Stimulated activated CD8-positive, alpha-beta memory T cell treated with anti-CD3 and anti-CD28 coated beads, Interleukin-7, amount 100 ng/mL, for 24 hours (primary cell): ENCODE results near the gene PDE6B.
"Not testable (repeated sequence)": the region's sequence is repeated elsewhere in the genome, so short reads cannot be mapped to it uniquely, and the experiment has no call there.

ENCODE experiments used
- DNase-seq: peaks from one replicate; pipeline ENCODE4 v3.0.0-alpha.2; 2020; ENCODE audit warnings: low read depth

The PDE6B gene

DNA sequence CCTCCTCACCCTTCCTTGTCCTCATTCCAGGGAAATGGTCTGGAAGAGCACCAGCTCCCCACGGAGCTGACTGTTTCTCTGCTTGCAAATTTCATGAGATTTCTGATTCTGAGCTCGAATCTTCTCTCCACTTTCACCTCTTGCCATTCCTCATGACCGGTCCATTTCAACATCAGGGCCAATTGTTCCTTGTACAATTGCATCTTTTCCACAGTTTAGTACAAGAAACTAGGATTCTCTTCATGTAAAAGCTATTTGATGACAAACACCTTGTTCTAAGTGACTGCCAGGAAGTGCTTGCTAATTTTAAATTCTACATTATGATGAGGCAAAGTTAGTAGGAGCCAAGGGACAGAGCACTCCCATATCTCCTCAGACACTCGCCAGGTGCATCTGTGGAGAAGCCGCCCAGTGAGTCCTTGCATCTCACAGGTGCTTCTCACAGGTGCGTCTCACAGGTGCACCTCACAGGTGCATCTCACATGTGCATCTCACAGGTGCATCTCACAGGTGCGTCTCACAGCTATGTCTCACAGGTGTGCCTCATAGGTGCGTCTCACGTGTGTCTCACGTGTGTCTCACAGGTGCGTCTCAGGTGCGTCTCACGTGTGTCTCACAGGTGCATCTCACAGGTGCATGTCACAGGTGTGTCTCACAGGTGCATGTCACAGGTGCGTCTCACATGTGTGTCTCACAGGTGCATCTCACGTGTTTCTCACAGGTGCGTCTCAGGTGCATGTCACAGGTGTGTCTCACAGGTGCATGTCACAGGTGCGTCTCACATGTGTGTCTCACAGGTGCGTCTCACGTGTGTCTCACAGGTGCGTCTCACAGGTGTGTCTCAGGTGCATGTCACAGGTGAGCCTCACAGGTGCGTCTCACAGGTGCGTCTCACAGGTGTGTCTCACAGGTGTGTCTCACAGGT is 3.0 kb upstream of the PDE6B start:
- no peak for DNase-seq

DNA sequence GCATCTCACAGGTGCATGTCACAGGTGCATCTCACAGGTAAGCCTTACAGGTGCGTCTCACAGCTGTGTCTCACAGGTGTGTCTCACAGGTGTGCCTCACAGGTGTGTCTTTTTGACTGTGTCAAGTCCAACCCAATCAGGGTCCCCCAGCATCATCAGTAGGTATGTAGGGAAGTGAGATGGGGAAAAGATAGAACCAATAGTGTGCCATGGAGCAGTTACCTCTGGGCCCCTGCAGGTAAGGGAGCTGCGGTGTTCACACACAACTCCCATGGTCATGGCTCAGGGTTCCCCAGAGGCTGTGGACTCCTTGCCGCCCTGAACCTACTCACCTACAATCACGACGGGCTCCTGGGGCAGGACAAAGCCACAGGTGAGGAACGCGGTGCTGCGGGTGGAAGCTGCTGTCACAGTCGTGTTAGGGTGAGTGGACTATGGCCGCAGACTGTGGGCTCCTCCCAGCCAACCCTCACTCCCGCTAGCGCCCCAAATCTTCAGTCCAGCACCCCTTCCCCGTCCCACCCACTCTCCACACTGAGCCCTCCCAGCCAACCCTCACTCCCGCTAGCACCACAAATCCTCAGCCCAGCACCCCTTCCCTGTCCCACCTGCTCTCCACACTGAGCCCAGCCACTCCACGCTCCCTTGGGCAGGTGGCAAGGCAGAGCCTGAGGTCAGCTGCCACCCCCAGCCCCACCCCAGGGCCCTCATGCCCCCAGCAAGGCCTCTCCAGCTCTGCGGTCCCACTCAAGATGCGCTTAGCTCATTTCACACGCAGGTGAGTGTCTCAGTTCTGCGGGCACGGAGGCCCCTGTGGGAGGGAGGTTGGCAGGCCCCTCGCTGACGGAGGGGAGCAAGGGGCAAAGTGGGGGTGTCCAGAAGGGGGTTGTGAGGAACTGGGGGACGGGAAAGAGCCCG is 2.1 kb upstream of the PDE6B start:
- DNase-seq, result no peak

DNA sequence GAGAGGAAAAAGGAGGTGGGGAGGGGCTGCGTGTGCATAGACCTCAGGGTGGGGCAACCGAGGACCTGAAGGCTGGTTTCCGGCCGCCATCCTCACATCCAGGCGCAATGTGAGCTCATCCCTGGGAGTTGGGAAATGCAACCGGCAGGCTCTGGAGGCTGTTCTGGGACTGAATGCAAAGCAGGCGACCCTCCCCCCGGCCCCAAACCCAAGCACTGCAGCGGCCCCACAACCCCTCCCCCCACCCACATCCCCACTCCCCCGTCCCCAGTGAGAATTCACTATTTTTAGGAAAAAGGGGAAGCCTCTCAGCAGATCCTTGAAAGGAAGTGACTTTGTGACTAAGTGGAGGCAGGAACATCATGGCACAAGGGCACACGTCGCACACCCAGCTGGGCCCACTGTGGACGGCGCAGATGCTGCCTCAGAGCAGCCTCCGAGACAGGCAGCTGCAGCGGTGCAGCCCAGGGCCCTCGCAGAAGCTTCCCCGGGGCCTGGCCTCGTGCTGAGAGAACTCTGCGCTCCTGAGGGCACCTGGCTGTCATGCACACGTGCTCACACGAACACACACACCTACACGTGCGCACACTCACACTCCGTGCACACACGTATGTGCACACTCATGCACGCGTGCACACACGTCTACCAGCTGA is 1.3 kb upstream of the PDE6B start:
- no peak for DNase-seq

DNA sequence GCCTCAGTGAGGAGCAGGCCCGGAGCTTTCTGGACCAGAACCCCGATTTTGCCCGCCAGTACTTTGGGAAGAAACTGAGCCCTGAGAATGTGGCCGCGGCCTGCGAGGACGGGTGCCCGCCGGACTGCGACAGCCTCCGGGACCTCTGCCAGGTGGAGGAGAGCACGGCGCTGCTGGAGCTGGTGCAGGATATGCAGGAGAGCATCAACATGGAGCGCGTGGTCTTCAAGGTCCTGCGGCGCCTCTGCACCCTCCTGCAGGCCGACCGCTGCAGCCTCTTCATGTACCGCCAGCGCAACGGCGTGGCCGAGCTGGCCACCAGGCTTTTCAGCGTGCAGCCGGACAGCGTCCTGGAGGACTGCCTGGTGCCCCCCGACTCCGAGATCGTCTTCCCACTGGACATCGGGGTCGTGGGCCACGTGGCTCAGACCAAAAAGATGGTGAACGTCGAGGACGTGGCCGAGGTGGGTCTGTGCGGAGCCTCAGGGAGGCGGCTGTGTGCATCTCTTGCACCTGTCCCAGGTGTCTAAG is 323 bp downstream of the PDE6B start:
- no peak for DNase-seq

DNA sequence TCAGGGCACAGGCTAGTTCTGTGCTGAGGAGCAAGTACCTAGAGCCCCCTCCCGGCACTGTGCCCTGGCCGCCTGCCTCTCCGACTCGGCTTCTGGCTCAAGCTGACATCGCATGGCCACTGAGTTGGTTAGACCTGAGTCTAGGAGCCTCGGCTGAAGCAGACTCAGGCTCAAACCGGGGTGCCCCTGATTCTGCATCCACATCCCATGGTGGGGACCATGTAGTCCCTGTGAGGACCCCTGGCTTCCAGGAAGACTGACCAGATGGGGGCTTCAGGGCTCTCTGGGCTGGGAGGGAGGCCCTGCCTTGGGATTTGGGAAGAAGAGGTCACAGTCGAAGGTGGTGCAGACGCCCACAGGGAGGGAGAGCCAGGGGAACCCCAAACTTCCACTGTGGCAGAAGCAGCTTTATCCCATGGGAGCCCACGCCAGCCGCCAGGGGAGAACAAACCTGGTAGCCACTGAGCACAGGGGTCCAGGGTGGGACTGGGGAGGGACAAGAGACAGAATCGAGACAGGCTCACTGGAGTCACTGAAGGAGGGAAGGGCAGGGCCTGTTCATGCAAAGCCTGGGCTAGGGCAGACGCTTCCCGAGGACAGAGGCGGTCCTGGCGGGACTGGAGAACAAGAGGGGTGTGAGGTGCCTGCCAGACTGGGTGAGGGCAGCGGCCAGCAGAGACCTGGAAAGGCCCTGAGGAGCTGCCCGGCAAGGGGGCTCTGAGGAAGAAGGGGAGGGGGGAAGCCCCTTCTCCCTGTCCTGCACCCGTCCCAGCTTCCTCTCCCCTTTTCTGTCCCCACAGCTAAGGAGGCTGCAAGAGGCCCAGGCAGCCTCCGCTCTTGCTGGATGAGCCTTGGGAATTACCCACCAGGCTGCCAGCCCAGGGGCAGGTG is 1.1 kb downstream of the PDE6B start:
- DNase-seq, result no peak

DNA sequence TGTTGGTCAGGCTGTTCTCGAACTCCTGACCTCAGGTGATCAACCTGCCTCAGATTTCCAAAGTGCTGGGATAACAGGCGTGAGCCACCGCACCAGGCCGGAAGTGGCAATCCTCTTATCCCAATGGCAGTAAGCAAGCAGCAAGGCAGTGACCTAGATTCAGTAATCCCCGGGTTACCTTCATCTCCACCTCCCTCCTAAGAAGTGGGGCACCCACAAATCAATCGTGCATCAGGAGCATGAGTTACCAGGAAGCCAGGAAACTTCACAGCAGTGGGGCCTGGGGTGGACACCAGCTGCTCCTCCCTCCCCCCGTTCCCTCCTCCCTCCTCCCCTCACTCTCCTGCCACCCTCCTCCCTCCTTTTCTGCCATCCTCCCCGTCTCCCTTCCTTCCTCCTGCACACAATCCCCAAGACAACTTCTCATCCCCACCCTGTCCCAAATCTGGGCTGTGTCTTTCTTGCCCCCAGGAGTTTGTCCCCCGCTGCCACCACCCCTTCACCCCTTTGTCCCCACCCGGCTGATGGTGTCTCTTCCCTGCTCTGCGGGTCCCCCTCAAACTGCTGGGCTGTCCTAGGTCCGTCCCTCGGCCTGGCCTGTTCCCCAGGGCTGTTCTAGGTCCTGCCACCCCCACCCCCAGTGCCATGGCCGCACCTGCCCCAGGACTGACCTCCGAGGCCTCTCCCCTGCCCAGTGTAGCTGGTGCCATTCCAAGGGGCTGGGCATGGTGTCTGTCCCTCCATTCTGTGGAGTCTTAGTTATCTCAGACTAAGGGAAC is 2.2 kb downstream of the PDE6B start:
- DNase-seq, result no peak

DNA sequence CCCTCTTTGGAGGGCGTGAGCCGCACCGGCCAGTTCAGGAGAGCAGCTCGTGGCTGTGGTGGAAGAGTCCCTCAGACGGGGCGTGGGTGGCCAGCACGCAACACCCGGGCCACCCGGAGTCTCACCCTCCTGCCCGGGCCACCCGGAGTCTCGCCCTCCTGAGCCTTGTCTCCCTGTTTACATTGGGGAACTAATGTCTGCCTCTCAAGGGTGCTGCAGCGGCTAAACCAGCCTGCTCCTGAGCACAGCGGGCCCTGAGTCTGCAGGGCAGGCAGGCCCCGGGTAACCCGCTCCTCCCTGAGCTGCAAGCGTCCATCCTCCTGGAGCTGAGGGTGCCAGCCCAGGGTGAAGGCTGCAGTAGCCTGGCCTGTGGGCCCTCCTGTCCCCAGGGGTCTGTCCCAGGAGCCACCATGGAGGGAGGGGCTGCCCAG is 3.0 kb downstream of the PDE6B start:
- no peak for DNase-seq

DNA sequence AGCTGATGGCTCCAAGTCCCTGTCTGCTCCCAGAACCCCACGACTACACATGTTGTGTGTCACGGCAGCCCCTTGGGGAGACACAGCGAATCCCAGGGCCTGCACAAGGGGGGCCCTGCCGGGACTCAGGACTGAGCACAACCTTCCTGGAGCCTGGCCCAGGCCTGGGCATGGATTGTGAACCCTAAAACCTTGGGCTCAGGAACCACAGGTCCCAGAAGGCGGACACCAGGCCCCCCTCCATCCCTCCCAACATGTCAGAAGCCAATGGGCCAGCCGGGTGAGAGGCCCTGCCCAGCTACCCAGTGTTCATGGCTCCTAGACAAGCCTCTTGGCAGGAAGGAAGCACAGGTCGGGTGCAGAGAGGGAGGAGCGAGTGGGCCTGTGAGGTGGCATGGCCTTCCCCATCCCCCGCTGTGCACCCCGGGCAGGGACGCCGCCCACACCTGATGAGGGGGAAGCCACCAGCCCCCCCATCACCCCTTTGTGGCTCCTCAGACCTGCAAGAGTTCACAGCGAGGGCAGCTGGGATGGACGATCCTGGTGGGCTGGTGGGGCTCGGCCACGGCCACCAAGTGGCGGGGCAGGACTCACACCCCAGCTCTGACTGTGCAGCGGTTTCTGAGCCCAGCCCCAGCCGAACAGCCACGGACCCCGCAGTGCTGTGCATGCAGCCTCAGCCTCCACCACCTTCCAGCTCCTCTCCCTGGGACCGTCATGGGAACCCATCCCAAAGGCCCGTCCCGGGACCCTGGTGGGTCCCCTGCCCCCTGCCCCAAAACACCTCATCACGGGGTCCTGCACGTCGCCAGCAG is 3.7 kb downstream of the PDE6B start:
- no peak for DNase-seq

DNA sequence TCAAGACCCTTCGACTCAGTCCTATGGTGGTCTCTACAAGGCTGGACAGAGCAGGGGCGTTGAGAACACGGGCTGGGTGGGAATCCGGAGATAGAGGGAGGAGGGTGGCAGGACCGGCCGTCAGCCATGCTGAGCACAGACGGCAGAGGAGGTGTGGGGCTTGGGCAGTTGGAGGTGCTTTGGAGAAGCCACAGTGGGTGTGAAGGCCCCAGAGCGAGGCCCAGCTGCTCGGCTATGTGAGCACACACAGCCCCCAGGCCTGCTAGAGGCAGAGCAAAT is 4.2 kb downstream of the PDE6B start:
- no peak for DNase-seq

DNA sequence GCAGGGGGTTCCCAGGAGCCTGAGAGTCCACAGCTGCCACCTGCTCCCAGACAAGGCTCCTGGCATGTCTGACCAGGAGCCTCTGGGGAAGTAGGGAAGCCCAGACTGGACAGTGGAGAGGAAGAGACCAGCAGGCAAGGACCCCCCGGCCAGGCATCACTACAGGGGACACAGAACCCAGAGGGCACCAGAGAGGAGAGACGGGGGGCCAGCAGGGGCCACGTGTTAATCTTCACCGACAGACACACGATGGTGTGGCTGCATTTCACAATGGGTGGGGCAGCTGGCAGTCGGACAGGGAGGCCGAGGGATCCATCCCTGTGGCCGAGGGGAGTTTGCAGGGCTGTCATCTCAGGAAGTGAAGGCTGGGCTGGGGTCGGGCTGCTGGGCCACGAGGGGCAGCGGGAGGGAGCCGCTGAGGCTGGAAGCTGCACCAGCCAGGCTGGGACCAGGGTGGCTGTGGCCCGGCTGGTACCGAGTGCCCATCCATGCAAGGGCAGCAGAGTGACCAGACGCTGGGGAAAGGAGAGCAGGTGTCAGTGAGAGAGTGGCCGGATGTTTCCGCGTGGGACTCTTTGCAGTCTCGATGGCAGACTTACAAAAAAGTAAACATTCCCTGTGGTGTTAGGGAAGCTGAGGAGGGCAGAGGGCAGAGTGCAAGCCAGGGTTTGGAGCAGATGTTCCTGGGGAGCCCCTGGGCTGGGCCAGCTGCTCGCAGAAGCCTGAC is 4.7 kb downstream of the PDE6B start:
- DNase-seq, result no peak

DNA sequence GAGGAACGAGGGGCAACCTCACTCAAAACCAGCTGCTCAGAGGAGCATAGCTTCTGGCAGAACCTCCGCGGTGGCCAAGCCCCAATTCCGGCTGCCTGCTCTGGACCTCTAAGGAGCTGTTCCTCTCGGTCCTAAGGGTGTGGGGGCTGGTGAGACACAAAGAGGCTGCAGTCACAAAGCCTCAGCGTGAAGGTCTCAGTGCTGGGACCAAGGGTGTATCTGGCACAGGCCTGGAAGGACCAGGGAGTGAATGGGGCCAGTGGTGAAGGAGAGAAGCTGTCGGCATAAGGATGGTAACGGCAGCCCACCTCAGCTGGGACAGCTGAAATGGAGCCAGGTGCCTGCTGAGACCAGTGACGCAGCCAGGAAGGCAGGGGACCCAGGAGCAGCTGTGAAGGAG is 5.3 kb downstream of the PDE6B start:
- no peak for DNase-seq

DNA sequence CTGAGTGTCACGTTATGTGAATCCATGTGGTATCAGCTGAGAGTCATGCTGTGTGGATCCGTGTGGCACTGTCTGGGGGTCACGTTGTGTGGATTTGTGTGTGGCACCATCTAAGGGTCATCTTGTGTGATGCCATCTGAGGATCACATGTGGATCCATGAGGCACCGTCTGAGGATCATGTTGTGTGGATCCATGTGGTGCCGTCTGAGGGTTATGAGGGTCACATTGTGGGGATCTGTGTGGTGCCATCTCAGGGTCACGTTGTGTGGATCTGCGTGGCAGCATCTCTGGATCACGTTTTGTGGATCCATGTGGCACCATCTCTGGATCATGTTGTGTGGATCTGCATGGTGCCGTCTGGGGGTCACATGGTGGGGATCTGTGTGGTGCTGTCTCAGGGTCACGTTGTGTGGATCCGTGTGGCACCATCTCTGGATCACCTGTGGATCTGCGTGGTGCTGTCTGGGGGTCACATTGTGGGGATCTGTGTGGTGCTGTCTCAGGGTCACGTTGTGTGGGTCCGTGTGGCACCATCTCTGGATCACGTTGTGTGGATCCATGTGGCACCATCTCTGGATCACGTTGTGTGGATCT is 6.9 kb downstream of the PDE6B start:
- no peak for DNase-seq

DNA sequence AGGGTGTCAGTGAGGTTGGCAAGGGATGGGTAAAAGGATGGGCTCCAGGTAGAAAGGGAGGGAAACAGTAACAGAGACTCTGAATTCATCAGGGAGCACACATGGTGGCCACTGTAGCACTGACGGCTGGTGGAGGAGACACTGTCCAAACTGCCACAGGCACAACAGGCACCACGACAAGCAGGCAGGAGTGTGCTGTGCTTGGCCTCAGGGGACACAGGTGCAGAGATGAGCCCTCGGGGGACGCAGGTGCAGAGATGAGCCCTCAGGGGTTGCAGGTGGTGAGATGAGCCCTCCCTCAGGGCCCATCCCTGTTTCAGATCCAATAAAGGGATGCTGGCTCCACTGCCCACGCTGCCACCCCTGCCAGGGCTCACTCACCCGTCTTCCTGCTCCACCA is 7.6 kb downstream of the PDE6B start:
- no peak for DNase-seq

DNA sequence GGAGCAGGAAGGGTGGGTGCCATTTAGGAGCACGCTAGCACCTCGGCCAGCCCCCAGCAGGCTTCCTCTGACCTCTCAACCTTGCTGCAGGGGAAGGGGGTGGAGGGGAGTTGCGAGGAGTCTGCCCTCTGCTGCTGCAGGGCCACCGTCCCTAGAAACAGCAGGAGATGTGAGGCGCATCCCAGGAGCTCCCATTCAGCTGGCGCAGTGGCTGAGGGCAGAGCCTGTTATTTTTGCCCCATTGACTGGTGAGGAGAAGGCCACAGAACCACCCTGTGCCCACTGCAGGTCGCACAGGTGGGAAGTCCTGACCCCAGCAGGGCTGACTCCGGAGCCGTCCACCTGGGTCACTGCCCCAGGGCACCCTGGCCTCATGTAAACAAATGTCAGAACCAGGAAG is 8.0 kb downstream of the PDE6B start:
- DNase-seq, result no peak

DNA sequence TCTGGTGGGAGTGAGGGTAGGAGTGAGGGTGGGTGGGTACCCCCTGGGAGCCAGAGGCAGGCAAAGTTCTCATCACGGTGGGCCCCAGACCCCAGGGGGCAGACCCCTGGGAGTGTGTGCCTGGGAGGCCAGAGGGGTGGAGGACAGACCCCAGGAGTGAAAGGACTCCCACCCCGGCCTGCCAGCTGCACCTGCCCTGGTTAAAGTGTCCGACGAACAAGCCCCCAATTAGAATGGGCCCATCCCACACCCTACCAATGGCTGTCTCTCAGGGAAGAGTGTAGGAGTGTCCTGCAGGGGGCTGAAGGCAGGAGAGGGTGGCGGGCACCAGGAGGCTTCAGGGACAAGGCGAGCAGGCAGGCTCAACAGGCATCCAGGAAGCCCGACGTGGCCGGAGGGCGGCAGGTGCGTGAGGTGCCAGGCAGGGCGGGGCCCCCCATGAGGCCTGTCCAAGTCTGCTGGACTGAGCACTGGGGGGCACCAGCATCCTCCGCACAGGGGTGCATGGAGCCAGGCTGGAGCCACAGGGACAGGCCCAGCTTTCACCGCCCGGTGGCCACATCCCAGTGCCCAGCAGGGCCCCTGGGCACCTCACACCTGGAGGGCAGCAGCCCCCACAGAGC is 8.7 kb downstream of the PDE6B start:
- DNase-seq, result no peak

DNA sequence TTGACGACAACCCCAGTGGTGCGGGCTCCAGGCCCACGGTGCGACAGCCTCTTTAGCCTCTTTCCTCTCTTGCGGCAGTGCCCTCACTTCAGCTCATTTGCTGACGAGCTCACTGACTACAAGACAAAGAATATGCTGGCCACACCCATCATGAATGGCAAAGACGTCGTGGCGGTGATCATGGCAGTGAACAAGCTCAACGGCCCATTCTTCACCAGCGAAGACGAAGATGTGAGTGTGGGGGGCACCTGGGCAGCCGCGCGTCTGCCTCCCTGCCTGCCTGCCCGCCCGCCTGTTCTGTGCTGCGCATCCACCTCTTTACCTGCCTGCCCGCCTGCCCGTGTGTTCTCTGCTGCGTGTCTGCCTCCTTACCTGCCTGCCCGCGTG is 9.2 kb downstream of the PDE6B start:
- no peak for DNase-seq

DNA sequence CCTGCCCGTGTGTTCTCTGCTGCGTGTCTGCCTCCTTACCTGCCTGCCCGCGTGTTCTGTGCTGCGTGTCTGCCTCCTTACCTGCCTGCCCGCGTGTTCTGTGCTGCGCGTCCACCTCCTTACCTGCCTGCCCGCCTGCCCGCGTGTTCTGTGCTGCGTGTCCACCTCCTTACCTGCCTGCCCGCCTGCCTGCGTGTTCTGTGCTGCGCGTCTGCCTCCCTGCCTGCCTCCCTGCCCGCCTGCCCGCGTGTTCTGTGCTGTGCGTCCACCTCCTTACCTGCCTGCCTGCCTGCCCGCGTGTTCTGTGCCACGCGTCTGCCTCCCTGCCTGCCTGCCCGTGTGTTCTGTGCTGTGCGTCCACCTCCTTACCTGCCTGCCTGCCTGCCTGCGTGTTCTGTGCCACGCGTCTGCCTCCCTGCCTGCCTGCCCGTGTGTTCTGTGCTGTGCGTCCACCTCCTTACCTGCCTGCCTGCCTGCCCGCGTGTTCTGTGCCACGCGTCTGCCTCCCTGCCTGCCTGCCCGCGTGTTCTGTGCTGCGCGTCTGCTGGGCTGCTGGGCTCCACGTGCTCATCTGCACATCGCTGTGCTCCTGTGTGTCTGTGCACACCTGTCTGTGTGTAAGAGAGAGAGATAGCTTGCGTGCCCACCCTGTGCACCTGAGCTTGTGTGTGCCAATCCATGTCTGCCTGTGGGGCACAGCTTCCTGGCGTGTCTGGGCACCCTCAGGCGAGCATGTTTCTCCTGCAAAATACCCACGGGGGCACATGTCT is 9.9 kb downstream of the PDE6B start:
- not testable (repeated sequence) for DNase-seq
